CD4-positive, CD25-positive, alpha-beta regulatory T cell (primary cell): ENCODE measurements around the gene PYGL. TPM values are rescaled to one million over a fixed set of nuclear protein-coding genes. Genes with fewer than 3 reads are reported as not detected.
A peak's percentile ranks its signal among the peaks of the same experiment; 100 is the strongest.

Experiments
- ATAC-seq, 2 donors: fragments of 150-1000 bp; cut with Tn5 transposase; one replicate each; pipeline ENCODE4 v1.10.0; 2021; ENCODE audit warnings: low read depth in 2 of 2, moderate number of reproducible peaks in 2 of 2, moderate library complexity in 1 of 2
- DNase-seq, 3 donors: peaks; one replicate each; pipeline versions ENCODE4 v3.0.0 to v3.0.0-alpha.2; 2012 to 2022; ENCODE audit warnings: mixed read lengths in 1 of 3
- H3K27ac ChIP-seq: one replicate; pipeline ENCODE4 v1.7.0; 2013; ENCODE audit warnings: mild to moderate bottlenecking, low read length; ENCODE audit not compliant: insufficient read depth, poor library complexity, severe bottlenecking
- H3K27me3 ChIP-seq: one replicate; pipeline ENCODE4 v1.7.0; 2013; ENCODE audit warnings: low read length; ENCODE audit not compliant: control insufficient read depth, insufficient read depth
- H3K36me3 ChIP-seq: one replicate; pipeline ENCODE4 v1.7.0; 2013; ENCODE audit warnings: mild to moderate bottlenecking, low read length, moderate library complexity; ENCODE audit not compliant: control insufficient read depth, insufficient read depth
- H3K4me1 ChIP-seq: 2 replicates; pipeline ENCODE4 v1.7.0; 2013; ENCODE audit warnings: mild to moderate bottlenecking, low read length; ENCODE audit not compliant: insufficient read depth, control insufficient read depth, poor library complexity, severe bottlenecking
- H3K4me3 ChIP-seq: one replicate; pipeline ENCODE4 v1.7.0; 2013; ENCODE audit warnings: low read depth, mild to moderate bottlenecking, low read length, moderate library complexity
- H3K9me3 ChIP-seq, 2 experiments: 1 replicate in 1 of 2; 2 replicates in 1 of 2; pipeline ENCODE4 v1.7.0; 2013; ENCODE audit warnings: low read length in 2 of 2, mild to moderate bottlenecking in 1 of 2, moderate library complexity in 1 of 2; ENCODE audit not compliant: control insufficient read depth in 2 of 2
- H3K27ac Mint-ChIP-seq, 3 donors: one replicate each; pipeline ENCODE4 v1.8.0; 2020 to 2022; ENCODE audit warnings: mild to moderate bottlenecking in 3 of 3, mixed read lengths in 3 of 3, moderate library complexity in 2 of 3
- H3K27me3 Mint-ChIP-seq: one replicate; pipeline ENCODE4 v1.8.0; 2022; ENCODE audit warnings: mild to moderate bottlenecking, mixed read lengths
- H3K36me3 Mint-ChIP-seq: one replicate; pipeline ENCODE4 v1.8.0; 2020; ENCODE audit warnings: mixed read lengths
- H3K4me1 Mint-ChIP-seq, 4 donors: one replicate each; pipeline ENCODE4 v1.8.0; 2020 to 2022; ENCODE audit warnings: mixed read lengths in 4 of 4, mild to moderate bottlenecking in 1 of 4
- H3K4me3 Mint-ChIP-seq, 4 donors: one replicate each; pipeline ENCODE4 v1.8.0; 2020 to 2022; ENCODE audit warnings: mild to moderate bottlenecking in 4 of 4, mixed read lengths in 4 of 4, moderate library complexity in 3 of 4
- H3K9me3 Mint-ChIP-seq, 7 donors: one replicate each; pipeline ENCODE4 v1.8.0; 2020 to 2022; ENCODE audit warnings: mixed read lengths in 7 of 7, mild to moderate bottlenecking in 3 of 7, moderate library complexity in 2 of 7
- polyA plus RNA-seq, 4 donors: library from polyadenylated mRNA; unstranded; fragments of 300-500 nt; fragmentation: Illumina TruSeq; gene quantifications; one replicate each; pipeline ENCODE4 v1.2.3, GENCODE V29; 2021
- total RNA-seq: library from RNA; stranded (reverse); gene quantifications from one replicate; pipeline ENCODE4 v1.2.3, GENCODE V29; 2022

PYGL gene
- total and polyA plus RNA-seq, 5 donors from 2014 or later, result 0.15 to 1.3 TPM; not detected in 3

DNA sequence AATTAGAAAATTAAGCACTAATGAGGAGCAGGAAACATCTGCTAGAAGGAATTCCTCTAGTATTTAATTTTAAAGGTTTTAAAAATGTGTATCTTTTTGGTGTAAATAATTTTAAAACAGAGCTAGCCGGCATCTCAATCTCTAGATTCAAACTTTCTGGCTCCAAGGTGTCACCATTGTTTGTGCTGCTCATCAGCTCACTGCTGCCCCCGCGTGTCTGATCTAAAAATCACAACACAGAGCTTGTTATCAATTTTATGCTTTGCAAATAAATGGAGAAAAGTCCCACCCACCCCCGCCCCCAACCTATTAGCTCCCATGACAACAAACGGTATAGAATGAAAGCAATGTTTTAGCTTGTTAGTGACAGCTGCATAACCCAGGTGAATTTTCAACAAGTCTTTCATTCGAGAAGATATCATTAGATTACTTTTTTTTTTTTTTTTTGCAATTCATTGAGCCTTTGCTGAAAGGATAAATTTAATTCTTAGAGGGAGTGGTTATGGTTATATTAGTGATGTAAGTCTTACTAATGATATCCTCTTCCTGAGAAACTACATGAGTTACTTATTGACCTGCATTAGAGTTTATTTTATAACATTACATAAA, 83.7 kb downstream of the PYGL start:
- DNase-seq (peak; percentile 78 to 89 (median 86)), ATAC-seq (peak; percentile 74 to 81)
- Mint-ChIP-seq H3K27me3 (peaks cover 13% of the 10 kb centered on the region), H3K27ac (peak overlapping the region in 2 of 3 donors; percentile 87 to 89), H3K36me3 (no peaks in the 10 kb centered on the region), H3K9me3 (no peaks in the 10 kb centered on the region), H3K4me3 (peak overlapping the region; percentile 89 to 99 (median 94)), H3K4me1 (peaks cover 0 to 15% (median 10%) of the 10 kb centered on the region in 4 donors)
- Histone ChIP-seq H3K9me3 (no peaks in the 10 kb centered on the region), H3K27me3 (peaks cover 6% of the 10 kb centered on the region), H3K27ac (no peak overlapping the region), H3K4me1 (peaks cover 14% of the 10 kb centered on the region), H3K4me3 (peak overlapping the region; percentile 92), H3K36me3 (no peaks in the 10 kb centered on the region)

DNA sequence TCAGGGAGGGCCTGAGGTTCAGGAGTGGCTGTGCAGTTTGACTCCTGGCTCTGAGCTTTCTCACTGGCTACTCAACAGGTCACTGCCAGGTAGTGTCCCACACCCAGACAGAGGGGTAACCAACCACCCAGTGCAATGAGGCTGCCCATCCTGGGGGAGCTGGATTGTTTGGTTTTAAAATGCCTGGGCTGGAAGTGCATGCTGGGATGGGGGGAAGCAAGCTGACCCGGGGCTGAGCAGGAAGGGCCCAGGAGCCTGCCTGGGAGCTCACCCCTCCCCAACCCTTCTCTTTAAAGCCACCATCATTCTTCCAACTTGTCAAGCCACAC, 85.0 kb downstream of the PYGL start:
- Histone ChIP-seq H3K4me3 (peak overlapping the region; percentile 92), H3K36me3 (no peaks in the 10 kb centered on the region), H3K9me3 (no peaks in the 10 kb centered on the region), H3K4me1 (peaks cover 14% of the 10 kb centered on the region), H3K27ac (no peak overlapping the region), H3K27me3 (peaks cover 2% of the 10 kb centered on the region)
- peaks cover 0 to 15% (median 10%) of the 10 kb centered on the region in 4 donors for H3K4me1 Mint-ChIP-seq
- no peak for ATAC-seq
- no peaks in the 10 kb centered on the region for H3K36me3 Mint-ChIP-seq
- H3K27me3 Mint-ChIP-seq, result peaks cover 7% of the 10 kb centered on the region
- peak overlapping the region; percentile 82 to 99 (median 91) for H3K4me3 Mint-ChIP-seq
- H3K9me3 Mint-ChIP-seq, result no peaks in the 10 kb centered on the region
- no peak for DNase-seq
- H3K27ac Mint-ChIP-seq, result peak overlapping the region; percentile 48 to 76 (median 73)

DNA sequence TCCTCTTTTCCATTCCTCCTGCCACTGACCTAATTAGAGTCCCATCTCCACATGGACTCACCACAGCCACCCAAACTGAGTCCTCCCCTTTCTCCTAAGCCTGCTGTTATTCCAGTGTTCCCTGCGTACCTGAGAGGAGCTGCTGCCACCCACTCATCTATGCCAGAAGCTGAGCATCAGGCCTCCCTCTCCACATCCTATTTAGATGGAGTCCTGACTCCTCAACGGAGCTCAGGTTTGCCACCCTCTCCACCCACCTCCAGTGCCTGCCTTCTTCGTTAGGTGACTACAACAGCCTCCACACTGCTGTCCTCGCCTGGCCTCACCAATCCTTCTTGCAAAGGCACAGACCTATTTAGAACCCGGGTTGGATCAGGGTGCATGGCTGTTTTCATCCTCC, 87.6 kb downstream of the PYGL start:
- ATAC-seq (no peak), DNase-seq (no peak)
- Mint-ChIP-seq H3K27ac (peak overlapping the region in 1 of 3 donors; percentile 53), H3K27me3 (peaks cover 5% of the 10 kb centered on the region), H3K36me3 (no peaks in the 10 kb centered on the region), H3K4me3 (peak overlapping the region in 1 of 4 donors; percentile 30), H3K4me1 (peaks cover 2 to 15% (median 10%) of the 10 kb centered on the region in 4 donors), H3K9me3 (no peaks in the 10 kb centered on the region)
- no peaks in the 10 kb centered on the region for H3K36me3 ChIP-seq
- no peak overlapping the region for H3K4me3 ChIP-seq
- no peaks in the 10 kb centered on the region for H3K27me3 ChIP-seq
- no peaks in the 10 kb centered on the region for H3K9me3 ChIP-seq
- H3K27ac ChIP-seq, result no peak overlapping the region
- peaks cover 14% of the 10 kb centered on the region for H3K4me1 ChIP-seq

DNA sequence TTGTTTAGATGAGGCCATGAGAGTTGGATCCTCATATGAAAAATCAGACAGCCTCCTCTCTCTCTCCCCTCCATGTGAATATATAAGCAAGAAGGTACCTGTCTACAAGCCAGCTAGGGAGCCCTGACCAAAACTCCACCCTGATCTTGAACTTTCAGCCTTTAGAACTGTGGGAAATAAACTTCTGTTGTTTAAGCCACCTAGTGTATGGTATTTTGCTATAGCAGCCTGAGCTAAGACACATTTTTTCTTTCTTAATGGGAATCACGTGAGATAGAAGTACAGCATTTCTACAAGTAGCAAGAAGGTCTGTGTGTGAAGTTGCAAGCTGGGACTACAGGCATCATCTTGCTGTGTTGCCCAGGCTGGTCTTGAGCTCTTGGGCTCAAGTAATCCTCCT, 88.7 kb downstream of the PYGL start:
- Histone ChIP-seq H3K4me1 (peaks cover 14% of the 10 kb centered on the region), H3K9me3 (no peaks in the 10 kb centered on the region), H3K4me3 (no peak overlapping the region), H3K36me3 (no peaks in the 10 kb centered on the region), H3K27ac (no peak overlapping the region), H3K27me3 (no peaks in the 10 kb centered on the region)
- Mint-ChIP-seq H3K4me3 (no peak overlapping the region), H3K27ac (peak overlapping the region in 1 of 3 donors; percentile 21), H3K27me3 (peaks cover 9% of the 10 kb centered on the region), H3K9me3 (no peaks in the 10 kb centered on the region), H3K36me3 (no peaks in the 10 kb centered on the region), H3K4me1 (peaks cover 2 to 13% (median 6%) of the 10 kb centered on the region in 4 donors)
- DNase-seq (no peak), ATAC-seq (no peak)

Other genes with a start within 250 kb of the PYGL start
- gene NIN, start 113.3 kb downstream of the PYGL start, total RNA-seq, result 78.2 TPM
- 10 to 100 TPM; 17.6 to 25.4 (median 21.4) TPM for gene NIN, start 113.3 kb downstream of the PYGL start, polyA plus RNA-seq
- gene ABHD12B, start 72.4 kb downstream of the PYGL start, total RNA-seq, result 0.64 TPM
- not detected for gene ABHD12B, start 72.4 kb downstream of the PYGL start, polyA plus RNA-seq
- gene TRIM9, start 150.6 kb upstream of the PYGL start, total RNA-seq, result 0.12 TPM
- gene TRIM9, start 150.6 kb upstream of the PYGL start, polyA plus RNA-seq, result under 1 TPM in 3 of 4 donors, not detected in 1; 0.11 to 0.52 (median 0.17) TPM